OCI-LY1 (cell line): Measurements from ENCODE around the gene ASB2.

Experiments used
- H2AFZ ChIP-seq: fragments of 200-600 bp; sonication (generic), shearing (Covaris generic); 2 replicates; pipeline ENCODE4 v1.6.0; 2014; ENCODE audit warnings: antibody characterized with exemption, mild to moderate bottlenecking, low read length
- H3F3A ChIP-seq: fragments of 200-600 bp; sonication (generic), shearing (Covaris generic); 2 replicates; pipeline ENCODE4 v1.6.0; 2014; ENCODE audit warnings: mild to moderate bottlenecking, antibody characterized with exemption, low read length, moderate library complexity; ENCODE audit not compliant: insufficient read depth
- H3K27ac ChIP-seq: fragments of 200-600 bp; sonication (generic); 2 replicates; pipeline ENCODE4 v1.5.1; 2014; ENCODE audit warnings: low read length, mixed run types, mild to moderate bottlenecking, low read depth; ENCODE audit not compliant: poor library complexity, severe bottlenecking
- H3K27me3 ChIP-seq: fragments of 200-600 bp; sonication (generic); 2 replicates; pipeline ENCODE4 v1.6.0; 2014; ENCODE audit warnings: antibody characterized with exemption, mild to moderate bottlenecking, low read length, moderate library complexity; ENCODE audit not compliant: insufficient read depth
- H3K36me3 ChIP-seq: fragments of 200-600 bp; sonication (generic); 2 replicates; pipeline ENCODE4 v1.6.1; 2014; ENCODE audit warnings: mild to moderate bottlenecking, antibody characterized with exemption, low read length, moderate library complexity, mixed read lengths; ENCODE audit not compliant: insufficient read depth
- H3K4me1 ChIP-seq: fragments of 200-600 bp; sonication (generic); 2 replicates; pipeline ENCODE4 v1.5.1; 2014; ENCODE audit warnings: mild to moderate bottlenecking, low read length, moderate library complexity; ENCODE audit not compliant: insufficient read depth, severe bottlenecking
- H3K4me2 ChIP-seq: fragments of 200-600 bp; sonication (generic), shearing (Covaris generic); 2 replicates; pipeline ENCODE4 v1.6.1; 2014; ENCODE audit warnings: low read length
- H3K4me3 ChIP-seq: fragments of 200-600 bp; sonication (generic); 2 replicates; pipeline ENCODE4 v1.5.1; 2014; ENCODE audit warnings: low read length, low read depth, mild to moderate bottlenecking, mixed read lengths; ENCODE audit not compliant: poor library complexity, severe bottlenecking
- H3K79me2 ChIP-seq: fragments of 200-600 bp; shearing (Covaris generic); 2 replicates; pipeline ENCODE4 v1.6.1; 2016; ENCODE audit warnings: mixed run types, low read length, mixed read lengths; ENCODE audit not compliant: insufficient read depth
- H3K9ac ChIP-seq: fragments of 200-600 bp; sonication (generic), shearing (Covaris generic); 2 replicates; pipeline ENCODE4 v1.6.1; 2014; ENCODE audit warnings: mild to moderate bottlenecking, low read length, mixed read lengths
- H3K9me2 ChIP-seq: fragments of 200-600 bp; sonication (generic), shearing (Covaris generic); 2 replicates; pipeline ENCODE4 v1.6.1; 2014; ENCODE audit warnings: low read depth, mild to moderate bottlenecking, low read length, mixed read lengths
- H3K9me3 ChIP-seq: fragments of 200-600 bp; shearing (Covaris generic); 2 replicates; pipeline ENCODE4 v1.6.1; 2014; ENCODE audit warnings: low read length, mixed read lengths
- H4K20me1 ChIP-seq: fragments of 200-600 bp; sonication (generic), shearing (Covaris generic); 2 replicates; pipeline ENCODE4 v1.6.0; 2016; ENCODE audit warnings: mild to moderate bottlenecking, low read length; ENCODE audit not compliant: insufficient read depth
- EZH2 ChIP-seq: fragments of 200-600 bp; sonication (generic), shearing (Covaris generic); IDR thresholded peaks from 2 replicates; pipeline ENCODE4 v1.8.0; 2017; ENCODE audit warnings: borderline replicate concordance, mixed run types, mild to moderate bottlenecking, antibody characterized with exemption, low read length, moderate library complexity, mixed read lengths
- TF ChIP-seq, protein P1 (sequence below): fragments of 200-600 bp; sonication (generic), shearing (Covaris generic); IDR thresholded peaks from 2 replicates; pipeline ENCODE4 v1.5.1; 2017; ENCODE audit warnings: mild to moderate bottlenecking, antibody characterized with exemption, low read length, moderate library complexity, mixed read lengths

ASB2 gene

DNA sequence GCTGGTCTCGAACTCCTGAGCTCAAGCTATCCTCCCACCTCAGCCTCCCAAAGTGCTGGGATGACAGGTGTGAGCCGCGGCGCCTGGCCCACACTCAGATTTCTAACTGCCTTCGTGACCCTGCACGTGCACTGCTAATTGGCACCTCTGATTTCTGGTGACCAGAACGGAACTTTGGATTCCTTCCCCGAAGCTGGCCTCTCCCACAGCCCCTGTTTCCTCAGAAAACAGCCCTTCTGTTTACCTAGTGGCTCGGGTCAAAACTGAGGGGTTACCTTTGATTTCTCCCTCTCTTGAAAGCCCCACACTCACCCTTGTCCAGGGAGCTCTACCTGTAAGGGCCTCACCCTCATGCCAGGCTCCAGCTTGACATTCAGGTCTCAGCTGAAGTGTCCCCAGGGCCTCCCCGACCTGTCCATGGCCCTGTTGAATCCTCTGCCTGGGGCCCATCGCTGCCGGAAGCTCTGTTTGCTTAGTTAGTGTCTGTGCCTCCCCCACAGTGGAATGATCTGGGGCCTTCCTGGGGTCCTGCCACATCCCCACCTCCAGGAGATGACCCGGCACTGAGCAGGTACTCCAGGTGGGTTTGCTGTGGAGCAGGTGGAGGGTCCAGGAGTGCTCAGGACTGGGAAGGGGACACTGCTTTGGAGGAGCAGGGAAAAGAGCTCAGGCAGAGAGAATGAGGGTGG lies 73.6 kb downstream of the ASB2 start:
- no peak for TF ChIP-seq EZH2
- TF ChIP-seq, protein P1, sequence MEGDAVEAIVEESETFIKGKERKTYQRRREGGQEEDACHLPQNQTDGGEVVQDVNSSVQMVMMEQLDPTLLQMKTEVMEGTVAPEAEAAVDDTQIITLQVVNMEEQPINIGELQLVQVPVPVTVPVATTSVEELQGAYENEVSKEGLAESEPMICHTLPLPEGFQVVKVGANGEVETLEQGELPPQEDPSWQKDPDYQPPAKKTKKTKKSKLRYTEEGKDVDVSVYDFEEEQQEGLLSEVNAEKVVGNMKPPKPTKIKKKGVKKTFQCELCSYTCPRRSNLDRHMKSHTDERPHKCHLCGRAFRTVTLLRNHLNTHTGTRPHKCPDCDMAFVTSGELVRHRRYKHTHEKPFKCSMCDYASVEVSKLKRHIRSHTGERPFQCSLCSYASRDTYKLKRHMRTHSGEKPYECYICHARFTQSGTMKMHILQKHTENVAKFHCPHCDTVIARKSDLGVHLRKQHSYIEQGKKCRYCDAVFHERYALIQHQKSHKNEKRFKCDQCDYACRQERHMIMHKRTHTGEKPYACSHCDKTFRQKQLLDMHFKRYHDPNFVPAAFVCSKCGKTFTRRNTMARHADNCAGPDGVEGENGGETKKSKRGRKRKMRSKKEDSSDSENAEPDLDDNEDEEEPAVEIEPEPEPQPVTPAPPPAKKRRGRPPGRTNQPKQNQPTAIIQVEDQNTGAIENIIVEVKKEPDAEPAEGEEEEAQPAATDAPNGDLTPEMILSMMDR: no peak
- Histone ChIP-seq H3K79me2 (no peaks in the 10 kb centered on the region), H2AFZ (no peak overlapping the region)

GRCh38 chr14:93901813-93902212 lies 74.6 kb downstream of the ASB2 start:
- H3K4me1 ChIP-seq: no peaks in the 10 kb centered on the region
- no peaks in the 10 kb centered on the region for H3K27me3 ChIP-seq
- H3K4me3 ChIP-seq: no peak overlapping the region
- no peak overlapping the region for H2AFZ ChIP-seq
- H3K9me2 ChIP-seq: no peaks in the 10 kb centered on the region
- no peak overlapping the region for H3K9ac ChIP-seq
- no peaks in the 10 kb centered on the region for H3K36me3 ChIP-seq
- H3K4me2 ChIP-seq: no peak overlapping the region
- no peak overlapping the region for H3K27ac ChIP-seq
- H3K9me3 ChIP-seq: no peaks in the 10 kb centered on the region
- H3F3A ChIP-seq: no peaks in the 10 kb centered on the region
- H4K20me1 ChIP-seq: no peaks in the 10 kb centered on the region
- no peaks in the 10 kb centered on the region for H3K79me2 ChIP-seq
- TF ChIP-seq, protein P1: no peak
- no peak for TF ChIP-seq EZH2

More for the DNA sequence above, 73.6 kb downstream of the ASB2 start:
- Histone ChIP-seq H3K9ac (no peak overlapping the region), H3K4me1 (no peaks in the 10 kb centered on the region), H3K9me3 (no peaks in the 10 kb centered on the region), H3K27ac (no peak overlapping the region), H3K36me3 (no peaks in the 10 kb centered on the region), H3F3A (no peaks in the 10 kb centered on the region), H3K9me2 (no peaks in the 10 kb centered on the region), H3K27me3 (no peaks in the 10 kb centered on the region), H3K4me2 (no peak overlapping the region), H3K4me3 (no peak overlapping the region), H4K20me1 (no peaks in the 10 kb centered on the region)

- Histone ChIP-seq H3K4me3 (no peak overlapping the region), H3F3A (no peaks in the 10 kb centered on the region), H3K9ac (no peak overlapping the region), H3K79me2 (no peaks in the 10 kb centered on the region), H3K27ac (no peak overlapping the region), H3K9me3 (no peaks in the 10 kb centered on the region), H4K20me1 (no peaks in the 10 kb centered on the region), H2AFZ (no peak overlapping the region), H3K27me3 (no peaks in the 10 kb centered on the region), H3K36me3 (no peaks in the 10 kb centered on the region), H3K4me2 (no peak overlapping the region), H3K4me1 (no peaks in the 10 kb centered on the region), H3K9me2 (no peaks in the 10 kb centered on the region)
- TF ChIP-seq, protein P1: no peak
- TF ChIP-seq EZH2: no peak
Measured at GRCh38 chr14:93898731-93899130, 77.6 kb downstream of the ASB2 start.
